SK-N-SH (cell line): ENCODE data around the gene CRYBG2. TPM values are rescaled to one million over a fixed set of nuclear protein-coding genes. Genes with fewer than 3 reads are reported as not detected.

Experiments
- CTCF ChIA-PET: fragments of 300-600, 350-600 bp; formaldehyde crosslinking; extraction: SDS; loops from one replicate; lab custom pipeline; 2021; lab: Yijun Ruan, JAX
- POLR2A ChIA-PET: fragments of 350-600 bp; sonication (Branson Sonifier 250); formaldehyde crosslinking; extraction: SDS; loops from one replicate; lab custom pipeline; 2020; ENCODE audit warnings: antibody characterized with exemption, inconsistent platforms; lab: Yijun Ruan, JAX
- DNase-seq: peaks from one replicate; pipeline ENCODE4 v3.0.0; 2012
- H2AFZ ChIP-seq: fragments of 200-600 bp; sonication (generic); 2 replicates; pipeline ENCODE4 v1.8.1; 2016; ENCODE audit warnings: antibody characterized with exemption, mild to moderate bottlenecking, low read depth
- H3F3A ChIP-seq: fragments of 200-600 bp; sonication (generic); replicated peaks from 2 replicates; pipeline ENCODE3; 2016; ENCODE audit warnings: antibody characterized with exemption, mild to moderate bottlenecking; ENCODE audit not compliant: insufficient read depth
- H3K27ac ChIP-seq, 2 experiments: fragments of 200-500 bp in 1 of 2; fragments of 200-600 bp in 1 of 2; sonication (Bioruptor generic) in 1 of 2; sonication (generic), shearing (Covaris generic) in 1 of 2; 2 replicates each; pipeline versions ENCODE4 v1.5.1 to v1.6.1; 2014 to 2016; ENCODE audit warnings: low read depth in 2 of 2, inconsistent platforms in 1 of 2, low read length in 1 of 2, mild to moderate bottlenecking in 1 of 2, mixed read lengths in 1 of 2
- H3K27me3 ChIP-seq: fragments of 200-600 bp; sonication (generic), shearing (Covaris generic); 2 replicates; pipeline ENCODE4 v1.6.1; 2016; ENCODE audit warnings: mixed run types; ENCODE audit not compliant: insufficient read depth
- H3K36me3 ChIP-seq, 2 experiments: fragments of 200-500 bp in 1 of 2; fragments of 200-600 bp in 1 of 2; sonication (Bioruptor generic) in 1 of 2; sonication (generic) in 1 of 2; replicated peaks in 1 of 2; 2 replicates each; pipeline versions ENCODE3 to v1.5.1; 2014 to 2016; ENCODE audit warnings: low read length in 1 of 2, mild to moderate bottlenecking in 1 of 2; ENCODE audit not compliant: insufficient read depth in 2 of 2, control insufficient read depth in 1 of 2
- H3K4me1 ChIP-seq, 2 experiments: fragments of 200-500 bp in 1 of 2; fragments of 200-600 bp in 1 of 2; sonication (Bioruptor generic) in 1 of 2; sonication (generic), shearing (Covaris generic) in 1 of 2; 2 replicates each; pipeline versions ENCODE4 v1.5.1 to v1.6.1; 2014 to 2016; ENCODE audit warnings: low read depth in 1 of 2, low read length in 1 of 2, mixed run types in 1 of 2; ENCODE audit not compliant: insufficient read depth in 2 of 2, control insufficient read depth in 1 of 2
- H3K4me2 ChIP-seq: fragments of 200-600 bp; sonication (generic), shearing (Covaris generic); 2 replicates; pipeline ENCODE4 v1.6.1; 2017; ENCODE audit warnings: mixed run types
- H3K4me3 ChIP-seq, 2 experiments: fragments of 200-500 bp in 1 of 2; fragments of 200-600 bp in 1 of 2; sonication (Bioruptor generic) in 1 of 2; sonication (generic), shearing (Covaris generic) in 1 of 2; 2 replicates each; pipeline versions ENCODE4 v1.5.1 to v1.8.1; 2014 to 2016; ENCODE audit warnings: low read depth in 2 of 2, inconsistent platforms in 1 of 2, low read length in 1 of 2, mild to moderate bottlenecking in 1 of 2, mixed read lengths in 1 of 2, moderate library complexity in 1 of 2
- H3K79me2 ChIP-seq: fragments of 200-600 bp; sonication (generic); 2 replicates; pipeline ENCODE4 v1.8.1; 2017; ENCODE audit warnings: mild to moderate bottlenecking; ENCODE audit not compliant: insufficient read depth
- H3K9ac ChIP-seq: fragments of 200-600 bp; sonication (generic); 2 replicates; pipeline ENCODE4 v1.6.1; 2017; ENCODE audit warnings: mixed run types
- H3K9me2 ChIP-seq: fragments of 200-600 bp; sonication (generic); 2 replicates; pipeline ENCODE4 v1.6.1; 2017; ENCODE audit warnings: mixed run types
- H3K9me3 ChIP-seq: fragments of 200-600 bp; sonication (generic); 2 replicates; pipeline ENCODE4 v1.6.1; 2017; ENCODE audit warnings: mixed run types, mild to moderate bottlenecking, moderate library complexity
- H4K20me1 ChIP-seq: fragments of 200-600 bp; sonication (generic); 2 replicates; pipeline ENCODE4 v1.6.1; 2017; ENCODE audit warnings: mild to moderate bottlenecking, mixed run types; ENCODE audit not compliant: insufficient read depth
- CHD2 ChIP-seq: fragments of 150-350 bp; IDR thresholded peaks from 2 replicates; pipeline ENCODE4 v1.6.1; 2018; ENCODE audit warnings: low read length; ENCODE audit not compliant: partially characterized antibody
- ELF1 ChIP-seq: IDR thresholded peaks from 2 replicates; pipeline ENCODE4 v1.4.0; 2012
- EZH2phosphoT487 ChIP-seq: fragments of 200-600 bp; sonication (generic); IDR thresholded peaks from 2 replicates; pipeline ENCODE4 v1.6.1; 2017; ENCODE audit warnings: low read depth, mixed run types, mild to moderate bottlenecking, antibody characterized with exemption, moderate library complexity, borderline replicate concordance
- FOXJ3 ChIP-seq: sonication (generic); formaldehyde crosslinking; IDR thresholded peaks from 2 replicates; pipeline ENCODE4 v1.5.1; 2020; ENCODE audit warnings: mild to moderate bottlenecking, missing genetic modification reagents
- FOXM1 ChIP-seq: IDR thresholded peaks from 2 replicates; pipeline ENCODE4 v1.4.0; 2012; ENCODE audit warnings: low read depth, mild to moderate bottlenecking
- MEF2A ChIP-seq: IDR thresholded peaks from 2 replicates; pipeline ENCODE4 v1.4.0; 2012; ENCODE audit warnings: low read depth, borderline replicate concordance
- MXI1 ChIP-seq: IDR thresholded peaks from 2 replicates; pipeline ENCODE4 v1.6.1; 2012; ENCODE audit warnings: mild to moderate bottlenecking, low read depth, low read length, improper control_type of control experiment
- NFIC ChIP-seq: IDR thresholded peaks from 2 replicates; pipeline ENCODE4 v1.4.0; 2012; ENCODE audit warnings: borderline replicate concordance
- RAD21 ChIP-seq: IDR thresholded peaks from 2 replicates; pipeline ENCODE4 v1.6.1; 2012; ENCODE audit warnings: mild to moderate bottlenecking, low read length
- RFX5 ChIP-seq: IDR thresholded peaks from 2 replicates; pipeline ENCODE4 v1.6.1; 2012; ENCODE audit warnings: mild to moderate bottlenecking, improper control_type of control experiment, low read length
- RXRA ChIP-seq: IDR thresholded peaks from 2 replicates; pipeline ENCODE4 v1.4.0; 2012; ENCODE audit warnings: low read depth, mild to moderate bottlenecking, borderline replicate concordance
- TAF1 ChIP-seq: IDR thresholded peaks from 2 replicates; pipeline ENCODE4 v1.6.1; 2012; ENCODE audit warnings: low read depth, mild to moderate bottlenecking, low read length, moderate library complexity, borderline replicate concordance
- TCF12 ChIP-seq: IDR thresholded peaks from 2 replicates; pipeline ENCODE4 v1.4.0; 2012
- YY1 ChIP-seq: IDR thresholded peaks from 2 replicates; pipeline ENCODE4 v1.4.0; 2012; ENCODE audit warnings: low read depth, mild to moderate bottlenecking
- WGBS: methylation state at CpG from one replicate; pipeline ENCODE4 v1.1.6; 2017; ENCODE audit warnings: low lambda C conversion rate; 5-methylcytosine and 5-hydroxymethylcytosine counted together
- polyA plus RNA-seq, 3 experiments: library from polyadenylated mRNA; depleted of rRNA; stranded (reverse); fragments of >200 nt; gene quantifications; 2 replicates each; pipeline ENCODE4 v1.2.3, GENCODE V29; 2012
- TF ChIP-seq, protein P1 (sequence below): IDR thresholded peaks from 2 replicates; pipeline ENCODE4 v1.6.1; 2012; ENCODE audit warnings: mild to moderate bottlenecking, low read depth, low read length, moderate library complexity
- TF ChIP-seq, protein P2 (sequence below): fragments of 150-350 bp; IDR thresholded peaks from 2 replicates; pipeline ENCODE4 v1.6.1; 2017; ENCODE audit warnings: antibody characterized with exemption, low read length, low read depth, borderline replicate concordance
- TF ChIP-seq, protein P3 (sequence below): IDR thresholded peaks from 2 replicates; pipeline ENCODE4 v1.4.0; 2012; ENCODE audit warnings: low read depth, borderline replicate concordance
- TF ChIP-seq, protein P4 (sequence below): IDR thresholded peaks from 2 replicates; pipeline ENCODE4; 2012

CRYBG2 gene
- polyA plus RNA-seq, 1 of the 3 experiments (the other 2 are of a cell fraction) = 0.08 TPM

DNA sequence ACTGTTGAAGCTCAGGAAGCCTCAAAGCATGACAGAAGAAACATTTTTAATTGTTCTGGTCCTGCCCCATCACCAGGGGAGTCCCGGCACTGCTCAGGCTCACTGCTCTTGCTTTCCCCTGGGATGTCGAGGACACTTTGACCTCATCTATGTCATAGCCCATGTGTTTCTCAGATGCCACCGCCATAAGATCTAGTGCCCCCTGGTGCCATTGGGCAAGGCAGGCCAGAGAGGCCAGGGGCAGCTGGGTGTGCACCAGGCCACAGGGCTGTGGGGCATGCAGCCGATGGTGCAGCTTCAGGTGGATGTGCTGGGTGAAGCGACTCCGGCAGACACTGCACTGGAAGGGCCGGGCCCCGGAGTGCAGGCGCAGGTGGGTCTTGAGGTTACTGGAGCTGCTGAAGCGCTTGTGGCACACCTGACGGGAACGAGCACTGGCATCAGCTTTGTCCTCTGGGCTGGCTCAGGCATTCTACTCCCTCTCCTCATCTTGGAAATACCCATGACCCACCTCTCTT is 7.7 kb upstream of the CRYBG2 start:
- Histone ChIP-seq H3K79me2 (no peaks in the 10 kb centered on the region), H3K27ac (no peak overlapping the region), H3K9ac (no peak overlapping the region), H3K9me2 (no peaks in the 10 kb centered on the region), H4K20me1 (no peaks in the 10 kb centered on the region), H3F3A (no peaks in the 10 kb centered on the region), H3K36me3 (no peaks in the 10 kb centered on the region), H3K4me2 (no peak overlapping the region), H3K27me3 (peaks cover 25% of the 10 kb centered on the region; the same call in 1 of the 2 replicates), H2AFZ (no peak overlapping the region), H3K4me1 (peaks cover 0 to 9% of the 10 kb centered on the region in 2 experiments; a peak in 2 of 4 replicates), H3K9me3 (no peaks in the 10 kb centered on the region), H3K4me3 (no peak overlapping the region)
- DNase-seq = peak; percentile 49
- POLR2A ChIA-PET = no interaction called here
- 95% methylated on average over 8 of the region's 12 CpGs for WGBS
- TF ChIP-seq, protein P1, sequence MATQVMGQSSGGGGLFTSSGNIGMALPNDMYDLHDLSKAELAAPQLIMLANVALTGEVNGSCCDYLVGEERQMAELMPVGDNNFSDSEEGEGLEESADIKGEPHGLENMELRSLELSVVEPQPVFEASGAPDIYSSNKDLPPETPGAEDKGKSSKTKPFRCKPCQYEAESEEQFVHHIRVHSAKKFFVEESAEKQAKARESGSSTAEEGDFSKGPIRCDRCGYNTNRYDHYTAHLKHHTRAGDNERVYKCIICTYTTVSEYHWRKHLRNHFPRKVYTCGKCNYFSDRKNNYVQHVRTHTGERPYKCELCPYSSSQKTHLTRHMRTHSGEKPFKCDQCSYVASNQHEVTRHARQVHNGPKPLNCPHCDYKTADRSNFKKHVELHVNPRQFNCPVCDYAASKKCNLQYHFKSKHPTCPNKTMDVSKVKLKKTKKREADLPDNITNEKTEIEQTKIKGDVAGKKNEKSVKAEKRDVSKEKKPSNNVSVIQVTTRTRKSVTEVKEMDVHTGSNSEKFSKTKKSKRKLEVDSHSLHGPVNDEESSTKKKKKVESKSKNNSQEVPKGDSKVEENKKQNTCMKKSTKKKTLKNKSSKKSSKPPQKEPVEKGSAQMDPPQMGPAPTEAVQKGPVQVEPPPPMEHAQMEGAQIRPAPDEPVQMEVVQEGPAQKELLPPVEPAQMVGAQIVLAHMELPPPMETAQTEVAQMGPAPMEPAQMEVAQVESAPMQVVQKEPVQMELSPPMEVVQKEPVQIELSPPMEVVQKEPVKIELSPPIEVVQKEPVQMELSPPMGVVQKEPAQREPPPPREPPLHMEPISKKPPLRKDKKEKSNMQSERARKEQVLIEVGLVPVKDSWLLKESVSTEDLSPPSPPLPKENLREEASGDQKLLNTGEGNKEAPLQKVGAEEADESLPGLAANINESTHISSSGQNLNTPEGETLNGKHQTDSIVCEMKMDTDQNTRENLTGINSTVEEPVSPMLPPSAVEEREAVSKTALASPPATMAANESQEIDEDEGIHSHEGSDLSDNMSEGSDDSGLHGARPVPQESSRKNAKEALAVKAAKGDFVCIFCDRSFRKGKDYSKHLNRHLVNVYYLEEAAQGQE = no peak
- TF ChIP-seq, protein P2, sequence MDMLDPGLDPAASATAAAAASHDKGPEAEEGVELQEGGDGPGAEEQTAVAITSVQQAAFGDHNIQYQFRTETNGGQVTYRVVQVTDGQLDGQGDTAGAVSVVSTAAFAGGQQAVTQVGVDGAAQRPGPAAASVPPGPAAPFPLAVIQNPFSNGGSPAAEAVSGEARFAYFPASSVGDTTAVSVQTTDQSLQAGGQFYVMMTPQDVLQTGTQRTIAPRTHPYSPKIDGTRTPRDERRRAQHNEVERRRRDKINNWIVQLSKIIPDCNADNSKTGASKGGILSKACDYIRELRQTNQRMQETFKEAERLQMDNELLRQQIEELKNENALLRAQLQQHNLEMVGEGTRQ = no peak
- TF ChIP-seq NFIC (no peak), EZH2phosphoT487 (no peak), YY1 (no peak), TAF1 (no peak), TCF12 (no peak), RFX5 (no peak), FOXJ3 (CRISPR knock-in tag) (no peak), FOXM1 (no peak), RAD21 (no peak), ELF1 (no peak), MXI1 (no peak), MEF2A (no peak), CHD2 (no peak), RXRA (no peak)
- TF ChIP-seq, protein P3, sequence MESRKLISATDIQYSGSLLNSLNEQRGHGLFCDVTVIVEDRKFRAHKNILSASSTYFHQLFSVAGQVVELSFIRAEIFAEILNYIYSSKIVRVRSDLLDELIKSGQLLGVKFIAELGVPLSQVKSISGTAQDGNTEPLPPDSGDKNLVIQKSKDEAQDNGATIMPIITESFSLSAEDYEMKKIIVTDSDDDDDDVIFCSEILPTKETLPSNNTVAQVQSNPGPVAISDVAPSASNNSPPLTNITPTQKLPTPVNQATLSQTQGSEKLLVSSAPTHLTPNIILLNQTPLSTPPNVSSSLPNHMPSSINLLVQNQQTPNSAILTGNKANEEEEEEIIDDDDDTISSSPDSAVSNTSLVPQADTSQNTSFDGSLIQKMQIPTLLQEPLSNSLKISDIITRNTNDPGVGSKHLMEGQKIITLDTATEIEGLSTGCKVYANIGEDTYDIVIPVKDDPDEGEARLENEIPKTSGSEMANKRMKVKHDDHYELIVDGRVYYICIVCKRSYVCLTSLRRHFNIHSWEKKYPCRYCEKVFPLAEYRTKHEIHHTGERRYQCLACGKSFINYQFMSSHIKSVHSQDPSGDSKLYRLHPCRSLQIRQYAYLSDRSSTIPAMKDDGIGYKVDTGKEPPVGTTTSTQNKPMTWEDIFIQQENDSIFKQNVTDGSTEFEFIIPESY = no peak
- TF ChIP-seq, protein P4, sequence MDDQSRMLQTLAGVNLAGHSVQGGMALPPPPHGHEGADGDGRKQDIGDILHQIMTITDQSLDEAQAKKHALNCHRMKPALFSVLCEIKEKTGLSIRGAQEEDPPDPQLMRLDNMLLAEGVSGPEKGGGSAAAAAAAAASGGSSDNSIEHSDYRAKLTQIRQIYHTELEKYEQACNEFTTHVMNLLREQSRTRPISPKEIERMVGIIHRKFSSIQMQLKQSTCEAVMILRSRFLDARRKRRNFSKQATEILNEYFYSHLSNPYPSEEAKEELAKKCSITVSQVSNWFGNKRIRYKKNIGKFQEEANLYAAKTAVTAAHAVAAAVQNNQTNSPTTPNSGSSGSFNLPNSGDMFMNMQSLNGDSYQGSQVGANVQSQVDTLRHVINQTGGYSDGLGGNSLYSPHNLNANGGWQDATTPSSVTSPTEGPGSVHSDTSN = no peak
- CTCF ChIA-PET = interaction anchor here (0.6 to 6.7 kb wide), 16 partner anchors 10 to 127 kb away, joined by 3 to 99 read pairs (median 6); partner anchors contain the start of genes CEP85, CRYBG2 and SH3BGRL3
